GM12872 (cell line): Measurements from ENCODE around the gene AQP11.

Experiments
- CTCF ChIP-seq: IDR thresholded peaks from 3 replicates; pipeline ENCODE4 v1.5.1; 2011; ENCODE audit warnings: low read depth, mild to moderate bottlenecking, low read length, moderate library complexity; ENCODE audit not compliant: insufficient read depth

The AQP11 gene

GRCh38 chr11:77558380-77558779 lies 31.4 kb upstream of the AQP11 start:
- no peak for TF ChIP-seq CTCF

- TF ChIP-seq CTCF, result no peak
Measured at GRCh38 chr11:77559686-77560401, 29.9 kb upstream of the AQP11 start.

- no peak for TF ChIP-seq CTCF
Measured at GRCh38 chr11:77560605-77561004, 29.1 kb upstream of the AQP11 start.

GRCh38 chr11:77561257-77561656 lies 28.5 kb upstream of the AQP11 start:
- TF ChIP-seq CTCF, result no peak

GRCh38 chr11:77568306-77568705 lies 21.4 kb upstream of the AQP11 start:
- TF ChIP-seq CTCF, result no peak

- TF ChIP-seq CTCF, result no peak
Measured at GRCh38 chr11:77568916-77569675, 20.7 kb upstream of the AQP11 start.

GRCh38 chr11:77569676-77570070 lies 20.1 kb upstream of the AQP11 start:
- no peak for TF ChIP-seq CTCF
